Loucy (cell line): Measurements from ENCODE around the gene AVP.

Source experiments
- H2AFZ ChIP-seq: fragments of 200-600 bp; sonication (generic); 2 replicates; pipeline ENCODE4 v1.6.0; 2016; ENCODE audit warnings: antibody characterized with exemption, mild to moderate bottlenecking, low read length, moderate library complexity
- H3F3A ChIP-seq: fragments of 200-600 bp; 2 replicates; pipeline ENCODE4 v1.6.0; 2016; ENCODE audit warnings: antibody characterized with exemption, low read depth, mild to moderate bottlenecking
- H3K27me3 ChIP-seq: fragments of 200-600 bp; sonication (generic); 2 replicates; pipeline ENCODE4 v1.6.1; 2014; ENCODE audit warnings: low read length, mild to moderate bottlenecking; ENCODE audit not compliant: insufficient read depth, poor library complexity, severe bottlenecking
- H3K36me3 ChIP-seq: fragments of 200-600 bp; sonication (generic); 2 replicates; pipeline ENCODE4 v1.6.1; 2016; ENCODE audit warnings: low read length; ENCODE audit not compliant: insufficient read depth
- H3K4me1 ChIP-seq: fragments of 200-600 bp; sonication (generic); 2 replicates; pipeline ENCODE4 v1.5.1; 2014; ENCODE audit warnings: low read length, mild to moderate bottlenecking; ENCODE audit not compliant: insufficient read depth, poor library complexity, severe bottlenecking
- H3K4me2 ChIP-seq: fragments of 200-600 bp; sonication (generic); 2 replicates; pipeline ENCODE4 v1.6.0; 2014; ENCODE audit warnings: antibody characterized with exemption, low read length, low read depth, mild to moderate bottlenecking; ENCODE audit not compliant: poor library complexity, severe bottlenecking
- H3K4me3 ChIP-seq: fragments of 200-600 bp; sonication (generic); 2 replicates; pipeline ENCODE4 v1.5.1; 2014; ENCODE audit warnings: low read length, mild to moderate bottlenecking, mixed read lengths; ENCODE audit not compliant: poor library complexity, severe bottlenecking
- H3K79me2 ChIP-seq: fragments of 200-600 bp; sonication (generic); 2 replicates; pipeline ENCODE4 v1.6.1; 2014; ENCODE audit warnings: low read length; ENCODE audit not compliant: insufficient read depth
- H3K9ac ChIP-seq: fragments of 200-600 bp; sonication (generic); 2 replicates; pipeline ENCODE4 v1.6.0; 2014; ENCODE audit warnings: mild to moderate bottlenecking, low read depth, low read length, moderate library complexity; ENCODE audit not compliant: poor library complexity, severe bottlenecking
- H3K9me2 ChIP-seq: fragments of 200-600 bp; sonication (generic); replicated peaks from 2 replicates; pipeline ENCODE4 v1.6.1; 2016; ENCODE audit warnings: low read depth, low read length, mixed read lengths
- H3K9me3 ChIP-seq: fragments of 200-600 bp; sonication (generic); 2 replicates; pipeline ENCODE4 v1.6.1; 2014; ENCODE audit warnings: mild to moderate bottlenecking, antibody characterized with exemption, low read length, low read depth; ENCODE audit not compliant: insufficient read depth
- H4K20me1 ChIP-seq: fragments of 200-600 bp; sonication (generic); 2 replicates; pipeline ENCODE4 v1.6.0; 2014; ENCODE audit warnings: antibody characterized with exemption, low read length, mild to moderate bottlenecking; ENCODE audit not compliant: insufficient read depth, poor library complexity, severe bottlenecking
- CTCF ChIP-seq: fragments of 200-600 bp; sonication (generic); conservative IDR thresholded peaks from 2 replicates; pipeline ENCODE4 v1.5.1; 2014; ENCODE audit warnings: mild to moderate bottlenecking, antibody characterized with exemption, low read length
- EZH2phosphoT487 ChIP-seq: fragments of 200-600 bp; IDR thresholded peaks from 2 replicates; pipeline ENCODE4 v1.6.1; 2018; ENCODE audit warnings: antibody characterized with exemption, mild to moderate bottlenecking, moderate library complexity, borderline replicate concordance

AVP gene

GRCh38 chr20:3051385-3052019, 33.0 kb downstream of the AVP start:
- TF ChIP-seq EZH2phosphoT487, result no peak
- TF ChIP-seq CTCF, result no peak
- Histone ChIP-seq H3K9me3 (no peaks in the 10 kb centered on the region), H3F3A (no peaks in the 10 kb centered on the region)

DNA sequence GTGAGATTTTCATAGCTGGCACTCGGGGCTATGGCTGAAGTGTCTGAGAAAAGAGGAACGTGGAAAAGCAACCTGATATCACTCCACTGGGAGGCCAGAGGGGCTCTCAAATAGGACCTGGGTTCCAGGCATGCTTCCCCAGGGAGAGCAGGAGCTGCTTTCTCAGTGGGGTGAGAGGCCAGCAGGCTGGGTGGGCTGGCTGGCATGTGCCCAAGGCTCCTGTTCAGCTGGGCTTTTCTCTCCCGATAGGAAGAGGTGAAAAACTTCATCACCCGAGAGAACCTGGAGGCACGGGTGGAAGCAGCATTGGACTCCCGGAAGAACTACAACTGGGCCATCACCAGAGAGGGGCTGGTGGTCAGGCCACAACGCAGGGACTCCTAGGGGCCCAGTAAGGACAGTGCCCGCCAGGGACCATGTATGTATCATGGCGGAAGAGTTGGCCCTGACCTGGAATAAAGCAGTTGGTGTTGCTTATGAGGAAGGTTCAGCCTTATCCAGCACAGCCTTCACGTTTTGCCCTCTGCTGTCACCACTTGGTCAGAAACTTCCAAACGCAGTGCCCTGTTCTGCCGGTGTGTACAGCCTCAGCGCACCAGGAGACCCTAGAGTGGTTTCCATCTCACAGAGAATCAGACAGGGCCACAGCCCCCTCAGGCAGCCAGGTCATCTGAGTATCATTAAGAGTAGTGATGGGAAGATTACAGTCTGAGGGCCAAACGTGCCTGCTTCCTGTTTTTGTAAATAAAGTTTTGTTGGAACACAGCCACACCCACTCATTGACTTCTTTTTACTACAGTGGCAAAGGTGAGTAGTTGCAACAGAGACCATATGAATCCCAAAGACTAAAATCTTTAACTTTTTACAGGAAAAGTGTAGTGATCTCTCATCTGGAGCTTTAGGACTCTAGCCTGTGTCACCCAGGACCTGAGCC, 36.8 kb downstream of the AVP start:
- no peaks in the 10 kb centered on the region for H3F3A ChIP-seq
- H2AFZ ChIP-seq, result no peak overlapping the region
- peak overlapping the region; percentile 89 for H3K4me2 ChIP-seq
- H3K9me2 ChIP-seq, result no peaks in the 10 kb centered on the region
- H3K9me3 ChIP-seq, result no peaks in the 10 kb centered on the region
- TF ChIP-seq EZH2phosphoT487 (no peak), CTCF (no peak)
- H3K9ac ChIP-seq, result peak overlapping the region; percentile 88
- peaks cover 5% of the 10 kb centered on the region for H3K27me3 ChIP-seq
- peaks cover 21% of the 10 kb centered on the region for H4K20me1 ChIP-seq
- H3K36me3 ChIP-seq, result peaks cover 21% of the 10 kb centered on the region; the same call in 1 of the 2 replicates
- peak overlapping the region; percentile 93 for H3K4me3 ChIP-seq
- H3K79me2 ChIP-seq, result peaks cover 30% of the 10 kb centered on the region
- peaks cover 18% of the 10 kb centered on the region for H3K4me1 ChIP-seq

More at GRCh38 chr20:3051385-3052019, 33.0 kb downstream of the AVP start:
- Histone ChIP-seq H3K4me1 (peaks cover 13% of the 10 kb centered on the region), H3K9ac (no peak overlapping the region), H3K9me2 (no peaks in the 10 kb centered on the region), H3K4me3 (no peak overlapping the region), H4K20me1 (peaks cover 17% of the 10 kb centered on the region), H2AFZ (no peak overlapping the region), H3K79me2 (peaks cover 23% of the 10 kb centered on the region), H3K4me2 (no peak overlapping the region), H3K36me3 (peaks cover 21% of the 10 kb centered on the region; the same call in 1 of the 2 replicates), H3K27me3 (peaks cover 1% of the 10 kb centered on the region)

GRCh38 chr20:3046677-3047462, 37.7 kb downstream of the AVP start:
- Histone ChIP-seq H3K9me2 (no peaks in the 10 kb centered on the region), H3K79me2 (peaks cover 30% of the 10 kb centered on the region), H3K9me3 (no peaks in the 10 kb centered on the region), H3K36me3 (peaks cover 21% of the 10 kb centered on the region; the same call in 1 of the 2 replicates), H3K27me3 (peaks cover 5% of the 10 kb centered on the region), H3K4me2 (peak overlapping the region; percentile 89), H3K4me1 (peaks cover 18% of the 10 kb centered on the region), H4K20me1 (peaks cover 21% of the 10 kb centered on the region), H2AFZ (peak overlapping the region; percentile 81), H3F3A (no peaks in the 10 kb centered on the region), H3K4me3 (peak overlapping the region; percentile 93), H3K9ac (peak overlapping the region; percentile 88)
- no peak for TF ChIP-seq EZH2phosphoT487
- TF ChIP-seq CTCF, result no peak
